ENCODE results near the gene DNAJB8. TPM values are rescaled to one million over a fixed set of nuclear protein-coding genes. Genes with fewer than 3 reads are reported as not detected.

Gene DNAJB8
- total RNA-seq, result not detected
- long read RNA-seq, donor 1, result 0 reads
- long read RNA-seq, donor 2, result 0 reads

- DNase-seq (ENCODE audit: low spot score), result no peak
- intact Hi-C loops (cut with DNase I), result no loop called here
Observed at GRCh38 chr3:128466840-128467541, at the start of gene DNAJB8. TSS of gene DNAJB8 (minus strand) at chr3:128466890. CDS start at chr3:128463245, 3,645 bp downstream.

DNA sequence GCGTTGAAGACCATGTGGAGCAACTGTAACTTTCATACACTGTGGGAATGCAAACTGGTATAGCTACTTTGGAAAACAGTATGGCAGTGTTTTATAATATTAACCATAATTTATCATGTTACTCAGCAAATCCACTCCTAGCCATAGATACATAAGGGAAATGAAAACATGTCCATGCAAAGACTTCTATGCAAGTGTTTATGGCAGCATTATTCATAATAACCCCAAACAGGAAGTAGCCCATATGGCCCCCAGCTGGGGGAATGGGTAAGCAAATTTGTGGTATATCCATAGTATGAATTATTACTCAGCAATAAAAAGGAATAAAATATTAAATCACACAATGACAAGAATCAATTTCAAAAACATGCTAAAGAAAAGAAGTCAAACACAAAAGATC, 49.3 kb upstream of the DNAJB8 start:
- intact Hi-C loops (cut with DNase I), result no loop called here
- DNase-seq (ENCODE audit: low spot score), result no peak

DNA sequence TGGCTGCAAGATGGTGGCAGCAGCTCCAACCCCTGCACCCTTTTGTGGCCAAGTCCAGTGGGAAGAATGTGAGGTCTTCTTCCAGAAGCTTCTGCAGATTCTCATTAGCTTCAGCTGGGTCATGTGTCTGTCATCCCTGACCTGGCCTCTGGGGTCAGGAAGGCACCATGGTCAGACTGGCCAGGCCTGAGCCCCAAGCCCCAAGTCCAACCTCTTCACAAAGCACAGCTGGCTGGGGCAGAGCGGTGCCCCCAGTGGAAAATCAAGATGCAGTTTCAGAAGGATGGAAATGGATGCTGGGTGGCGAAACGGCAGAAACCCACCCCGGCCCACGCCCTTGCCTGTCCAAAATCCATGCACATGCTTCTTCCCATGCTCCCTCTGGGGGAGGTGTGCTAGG, 42.2 kb upstream of the DNAJB8 start:
- no peak for DNase-seq (ENCODE audit: low spot score)
- intact Hi-C loops (cut with DNase I), result no loop called here

DNA sequence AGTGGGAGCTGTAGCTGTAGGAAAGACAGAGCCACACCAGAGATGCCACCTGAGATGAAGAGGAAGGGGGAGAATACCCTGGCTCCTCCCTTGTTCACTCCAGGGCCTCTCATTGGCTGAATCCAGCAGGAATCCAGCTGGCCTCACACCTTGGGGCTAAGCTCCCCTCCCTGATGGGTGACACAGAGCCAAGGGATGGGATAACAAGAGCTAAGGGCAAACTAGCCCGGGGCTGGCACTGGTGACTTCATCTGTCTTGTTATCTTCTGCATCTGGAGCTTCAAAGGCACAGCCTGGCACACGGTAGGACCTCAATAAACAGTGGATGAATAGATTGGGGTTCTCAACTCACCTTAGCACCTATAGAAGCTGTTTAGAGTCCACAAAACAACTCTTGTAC, 40.1 kb upstream of the DNAJB8 start:
- intact Hi-C loops (cut with DNase I), result no loop called here
- DNase-seq (ENCODE audit: low spot score), result no peak

DNA sequence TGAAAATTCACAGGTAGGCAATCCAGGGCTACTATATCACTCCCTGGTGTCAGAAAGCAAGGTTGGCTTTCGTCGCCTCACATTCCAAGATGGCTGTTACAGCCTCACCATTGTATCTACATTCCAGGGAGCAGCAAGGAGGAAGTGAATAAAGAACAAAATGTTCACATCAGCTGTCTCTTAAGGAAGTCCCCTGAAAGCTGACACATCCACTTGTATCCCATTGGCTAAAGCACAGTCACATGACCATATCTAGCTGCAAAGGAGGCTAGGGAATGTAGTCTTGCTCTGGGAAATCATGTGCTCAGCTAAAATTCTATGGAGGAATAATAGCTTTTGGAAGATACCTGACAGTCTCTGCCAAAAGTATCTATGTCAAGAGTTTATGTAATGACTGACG, 39.1 kb upstream of the DNAJB8 start:
- intact Hi-C loops (cut with DNase I), result no loop called here
- DNase-seq (ENCODE audit: low spot score), result no peak

DNA sequence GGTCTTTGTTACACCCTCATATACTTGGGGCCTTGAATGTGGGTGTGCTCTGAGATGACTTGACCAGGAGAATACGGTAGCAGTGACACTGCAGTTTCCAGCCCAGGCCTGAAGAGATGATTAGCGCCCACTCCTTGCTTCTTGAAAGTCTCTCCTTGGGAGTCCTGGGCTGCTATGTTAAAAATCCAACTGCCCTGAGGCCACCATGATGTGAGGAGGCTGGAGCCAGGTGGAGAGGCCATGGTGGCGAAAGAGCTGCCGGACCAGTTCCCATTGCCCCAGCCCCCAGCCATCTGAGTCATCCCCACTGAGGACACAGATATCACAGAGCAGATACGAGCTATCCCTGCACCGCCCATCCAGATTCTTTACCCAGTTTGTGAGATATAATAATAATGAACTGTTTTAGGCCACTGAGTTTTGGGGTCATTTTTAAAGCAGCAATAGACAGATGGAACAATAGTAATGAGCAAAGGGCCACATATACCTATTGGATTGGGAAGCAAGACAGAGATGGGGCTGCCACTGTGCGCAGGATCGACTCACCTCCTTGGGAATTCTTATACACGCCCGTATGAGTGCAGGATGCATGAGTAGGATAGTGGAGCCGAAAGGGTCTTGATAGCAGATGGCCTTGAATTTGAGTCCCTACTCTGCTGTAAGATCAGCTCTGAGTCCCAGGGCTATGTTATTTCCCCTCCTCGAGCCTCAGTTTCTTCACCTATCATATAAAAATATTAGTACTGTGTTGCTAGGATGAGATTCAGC, 38.5 kb upstream of the DNAJB8 start:
- intact Hi-C loops (cut with DNase I), result no loop called here
- no peak for DNase-seq (ENCODE audit: low spot score)

- no peak for DNase-seq (ENCODE audit: low spot score)
- intact Hi-C loops (cut with DNase I), result no loop called here
Observed at GRCh38 chr3:128504533-128504915, 37.8 kb upstream of the DNAJB8 start.

DNA sequence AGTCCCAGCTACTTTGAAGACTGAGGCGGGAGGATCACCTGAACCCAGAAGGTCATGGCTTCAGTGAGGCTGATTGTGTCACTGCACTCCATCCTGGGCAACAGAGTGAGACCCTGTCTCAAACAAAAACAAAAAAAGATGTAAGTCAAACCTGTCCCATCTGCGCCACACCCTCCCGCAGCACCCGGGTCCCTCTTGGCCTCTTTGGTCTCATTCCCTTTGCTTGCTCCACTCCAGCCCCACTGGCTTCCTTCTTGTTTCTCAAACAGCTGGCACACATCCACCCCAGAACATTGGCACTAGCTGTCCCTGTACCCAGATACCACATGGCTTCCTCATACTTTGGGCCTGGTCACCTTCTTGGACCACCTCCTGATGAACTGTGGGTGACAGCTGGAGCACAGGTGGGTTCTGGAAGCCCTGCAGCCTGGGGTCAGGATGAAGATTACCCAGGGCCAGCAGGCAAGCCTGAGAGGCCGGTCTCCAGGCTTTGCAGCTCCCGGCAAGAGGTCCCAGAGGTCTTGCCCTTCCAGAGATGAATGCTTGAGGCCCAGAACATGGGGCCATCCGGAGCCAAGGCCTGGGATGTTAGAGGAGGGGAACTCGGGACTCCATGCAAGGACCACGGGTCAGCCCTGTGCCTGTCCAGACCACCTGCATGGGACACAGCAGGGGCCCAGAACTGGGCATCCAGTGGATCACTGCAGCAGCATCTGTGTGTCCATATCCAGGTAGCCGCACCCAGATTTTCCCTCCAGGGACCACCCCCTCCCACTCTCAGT, 37.3 kb upstream of the DNAJB8 start:
- no peak for DNase-seq (ENCODE audit: low spot score)
- intact Hi-C loops (cut with DNase I), result no loop called here

DNA sequence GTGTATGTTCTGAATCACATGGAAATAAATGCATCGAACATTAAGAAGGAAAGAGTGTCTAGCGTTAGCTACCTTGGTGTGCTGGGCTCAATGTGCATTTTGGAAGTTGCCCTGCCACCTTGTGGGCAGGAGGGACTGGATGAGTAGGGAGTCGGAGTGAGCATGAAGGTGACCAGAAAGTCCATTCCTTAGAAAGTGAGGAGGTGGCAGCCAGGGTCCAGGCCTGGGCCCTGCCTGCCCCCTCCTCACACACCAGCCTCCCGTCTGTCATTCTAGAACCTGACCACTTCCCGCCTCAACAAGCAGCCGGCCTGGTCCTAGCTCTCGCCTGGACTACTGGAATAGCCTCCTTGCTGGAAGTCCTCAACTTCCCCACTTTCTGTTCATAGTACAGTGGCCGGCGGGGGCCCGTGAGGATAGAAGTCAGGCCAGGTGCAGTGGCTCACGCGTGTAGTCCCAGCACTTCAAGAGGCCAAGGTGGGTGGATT, 36.5 kb upstream of the DNAJB8 start:
- no peak for DNase-seq (ENCODE audit: low spot score)
- intact Hi-C loops (cut with DNase I), result no loop called here

GRCh38 chr3:128502712-128503111, 36.0 kb upstream of the DNAJB8 start:
- intact Hi-C loops (cut with DNase I), result no loop called here
- no peak for DNase-seq (ENCODE audit: low spot score)

GRCh38 chr3:128501431-128501830, 34.7 kb upstream of the DNAJB8 start:
- intact Hi-C loops (cut with DNase I), result no loop called here
- DNase-seq (ENCODE audit: low spot score), result no peak

DNA sequence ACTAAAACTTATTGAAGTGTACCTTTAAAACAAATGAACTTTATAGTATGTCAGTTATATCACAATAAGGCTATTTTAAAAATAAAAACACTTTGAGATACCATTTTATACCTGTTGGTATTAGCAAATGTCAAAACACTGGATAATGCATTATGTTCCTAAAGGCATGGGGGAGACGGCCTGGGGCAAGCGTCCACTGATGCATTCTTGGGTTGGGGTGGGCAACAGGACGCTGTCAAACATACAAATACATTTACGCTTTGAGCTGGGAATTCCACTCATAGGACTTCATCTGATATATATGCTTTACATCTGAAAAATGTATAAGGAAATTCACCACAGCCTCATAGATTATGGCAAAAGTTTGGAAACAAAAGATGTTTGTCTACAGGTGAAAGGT, 33.9 kb upstream of the DNAJB8 start:
- no peak for DNase-seq (ENCODE audit: low spot score)
- intact Hi-C loops (cut with DNase I), result no loop called here

- no peak for DNase-seq (ENCODE audit: low spot score)
Observed at GRCh38 chr3:128499724-128500275, 33.1 kb upstream of the DNAJB8 start.

GRCh38 chr3:128498901-128499530, 32.3 kb upstream of the DNAJB8 start:
- no peak for DNase-seq (ENCODE audit: low spot score)
- intact Hi-C loops (cut with DNase I), result loop anchor here (5.0 to 10.0 kb wide), 2 partner anchors 72 to 404 kb away; no protein-coding TSS in a partner anchor

More at GRCh38 chr3:128499724-128500275, 33.1 kb upstream of the DNAJB8 start:
- intact Hi-C loops (cut with DNase I), result loop anchor here (5.0 to 10.0 kb wide), 2 partner anchors 72 to 405 kb away; no protein-coding TSS in a partner anchor

DNA sequence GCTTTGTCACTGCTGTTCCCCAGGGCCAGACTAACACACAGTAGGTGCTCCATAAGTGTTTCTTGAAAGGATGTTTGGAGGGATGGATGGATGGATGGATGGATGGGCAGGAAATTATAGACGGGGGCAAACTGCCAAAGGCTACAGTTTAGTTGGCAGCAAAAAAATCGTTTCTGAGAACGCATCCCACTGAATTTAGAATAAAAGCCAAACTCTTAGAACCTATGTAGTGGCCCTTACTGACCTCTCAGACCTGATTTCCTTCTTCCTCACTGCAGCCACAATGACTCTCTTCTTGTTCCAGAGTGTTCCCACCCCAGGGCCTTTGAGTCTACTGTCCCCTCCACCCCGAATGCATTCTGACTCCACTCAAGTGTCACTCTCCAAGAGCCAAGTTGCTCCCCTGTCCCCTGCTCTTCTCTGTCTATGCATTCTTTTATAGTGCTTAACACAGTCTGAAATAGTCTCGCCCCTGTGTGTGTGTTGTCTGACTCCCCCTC, 31.5 kb upstream of the DNAJB8 start:
- intact Hi-C loops (cut with DNase I), result loop anchor here (5.0 to 10.0 kb wide), 2 partner anchors 71 to 403 kb away; no protein-coding TSS in a partner anchor

GRCh38 chr3:128497305-128498126, 30.8 kb upstream of the DNAJB8 start:
- intact Hi-C loops (cut with DNase I), result loop anchor here (5.0 to 10.0 kb wide), 2 partner anchors 70 to 403 kb away; no protein-coding TSS in a partner anchor
- DNase-seq (ENCODE audit: low spot score), result peak; percentile 87

More for the DNA sequence above, 31.5 kb upstream of the DNAJB8 start:
- DNase-seq (ENCODE audit: low spot score), result no peak

GRCh38 chr3:128496602-128497304, 30.1 kb upstream of the DNAJB8 start:
- intact Hi-C loops (cut with DNase I), result loop anchor here (5.0 to 10.0 kb wide), 2 partner anchors 69 to 402 kb away; no protein-coding TSS in a partner anchor
- no peak for DNase-seq (ENCODE audit: low spot score)

Data from posterior vena cava (tissue), 2 donors.